Activated T-helper 9 cell treated with anti-CD3 and anti-CD28 coated beads, Interleukin-2, amount 50 U/mL, for 16 hours (primary cell): ENCODE results near the gene MAPT.
"Not testable (repeated sequence)": the region's sequence is repeated elsewhere in the genome, so short reads cannot be mapped to it uniquely, and the experiment has no call there.

ENCODE experiments used
- DNase-seq: peaks from one replicate; pipeline ENCODE4 v3.0.0-alpha.2; 2020; ENCODE audit warnings: low read depth

The MAPT gene

GRCh38 chr17:45992904-45993303 lies 98.5 kb downstream of the MAPT start:
- no peak for DNase-seq

- DNase-seq = no peak
These were observed 99.7 kb downstream of the MAPT start for GRCh38 chr17:45993962-45994627.

- DNase-seq = no peak
These were observed 100.6 kb downstream of the MAPT start for GRCh38 chr17:45994987-45995386.

GRCh38 chr17:45995627-45996270 lies 101.4 kb downstream of the MAPT start:
- DNase-seq = no peak

GRCh38 chr17:45996282-45996937 lies 102.1 kb downstream of the MAPT start:
- DNase-seq = no peak

GRCh38 chr17:45997166-45997565 lies 102.8 kb downstream of the MAPT start:
- DNase-seq = no peak

GRCh38 chr17:45997624-45998023 lies 103.3 kb downstream of the MAPT start:
- no peak for DNase-seq

GRCh38 chr17:45998987-45999899 lies 104.9 kb downstream of the MAPT start, which contains the start of gene STH:
TSS of gene STH (plus strand) at chr17:45999250. CDS start at chr17:45999280, 30 bp downstream.
- DNase-seq = no peak

GRCh38 chr17:45999900-46000290 lies 105.5 kb downstream of the MAPT start:
- no peak for DNase-seq

GRCh38 chr17:46000292-46000691 lies 105.9 kb downstream of the MAPT start:
- no peak for DNase-seq

GRCh38 chr17:46000757-46001156 lies 106.4 kb downstream of the MAPT start:
- DNase-seq = no peak

- no peak for DNase-seq
These were observed 107.3 kb downstream of the MAPT start for GRCh38 chr17:46001390-46002310.

- DNase-seq = peak; percentile 55
These were observed 108.1 kb downstream of the MAPT start for GRCh38 chr17:46002311-46002972.

GRCh38 chr17:46002973-46003316 lies 108.6 kb downstream of the MAPT start:
- no peak for DNase-seq

GRCh38 chr17:46003907-46004748 lies 109.8 kb downstream of the MAPT start:
- DNase-seq = no peak

- DNase-seq = not testable (repeated sequence)
These were observed 111.7 kb downstream of the MAPT start for GRCh38 chr17:46006082-46006481.

GRCh38 chr17:46007461-46007965 lies 113.2 kb downstream of the MAPT start:
- no peak for DNase-seq

GRCh38 chr17:46008591-46008990 lies 114.2 kb downstream of the MAPT start:
- DNase-seq = no peak
